Cardiac septum (tissue), 1 donor: ENCODE data around the gene HSD17B14. TPM values are rescaled to one million over a fixed set of nuclear protein-coding genes. Genes with fewer than 3 reads are reported as not detected.
"Not testable (repeated sequence)": the region's sequence is repeated elsewhere in the genome, so short reads cannot be mapped to it uniquely, and the experiment has no call there.

Experiments
- DNase-seq: peaks from one replicate; pipeline ENCODE4 v3.0.0-alpha.2; 2020; ENCODE audit warnings: low spot score
- intact Hi-C: fragments of 100-400 bp; cut with DNase I; formaldehyde crosslinking; loops from one replicate; pipeline ENCODE4 v1.14.0; 2022
- total RNA-seq: library from RNA; stranded (reverse); fragmentation: NEBNext Ultra II Directional; extraction: Animal tissue kit (Norgen Biotek cat#: 25700); gene quantifications from one replicate; pipeline ENCODE4 v1.2.1, GENCODE V29; 2021
- donor health status: DM: no; HTN: no; CAD: no.

HSD17B14 gene
- total RNA-seq, 1 donor from 2014 or later = 1.9 TPM

DNA sequence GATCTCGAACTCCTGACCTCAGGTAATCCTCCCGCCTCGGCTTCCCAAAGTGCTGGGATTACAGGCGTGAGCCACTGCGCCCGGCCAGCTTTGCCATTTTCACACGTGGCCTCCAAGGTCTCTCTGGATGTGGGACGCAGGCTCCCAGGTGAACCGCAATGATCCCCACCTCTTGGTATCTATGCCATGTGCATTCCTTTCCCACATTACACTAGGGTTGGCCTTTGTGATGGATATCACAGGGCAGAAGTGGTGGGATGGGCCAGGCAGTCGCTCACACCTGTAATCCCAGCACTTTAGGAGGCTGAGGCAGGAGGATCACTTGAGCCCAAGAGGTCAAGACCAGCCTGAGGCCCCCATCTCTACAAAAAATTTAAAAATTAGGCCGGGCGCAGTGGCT is 58.6 kb downstream of the HSD17B14 start:
- intact Hi-C loops = no loop called here
- DNase-seq = no peak

DNA sequence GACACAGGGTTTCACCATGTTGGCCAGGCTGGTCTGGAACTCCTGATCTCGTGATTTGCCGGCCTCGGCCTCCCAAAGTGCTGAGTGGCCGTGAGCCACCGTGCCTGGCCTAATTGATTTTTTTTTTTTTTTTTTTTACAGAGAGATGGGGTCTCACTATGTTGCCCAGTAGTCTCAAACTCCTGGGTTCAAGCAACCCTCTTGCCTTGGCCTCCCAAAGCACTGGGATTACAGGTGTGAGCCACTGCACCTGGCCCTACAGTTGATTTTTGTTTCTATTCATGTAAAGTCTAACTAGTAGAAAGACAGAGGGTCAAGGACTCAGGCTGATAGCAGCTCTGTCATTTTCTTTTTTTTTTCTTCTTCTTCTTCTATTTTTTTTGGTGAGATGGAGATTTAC is 59.2 kb downstream of the HSD17B14 start:
- no peak for DNase-seq
- intact Hi-C loops = no loop called here

DNA sequence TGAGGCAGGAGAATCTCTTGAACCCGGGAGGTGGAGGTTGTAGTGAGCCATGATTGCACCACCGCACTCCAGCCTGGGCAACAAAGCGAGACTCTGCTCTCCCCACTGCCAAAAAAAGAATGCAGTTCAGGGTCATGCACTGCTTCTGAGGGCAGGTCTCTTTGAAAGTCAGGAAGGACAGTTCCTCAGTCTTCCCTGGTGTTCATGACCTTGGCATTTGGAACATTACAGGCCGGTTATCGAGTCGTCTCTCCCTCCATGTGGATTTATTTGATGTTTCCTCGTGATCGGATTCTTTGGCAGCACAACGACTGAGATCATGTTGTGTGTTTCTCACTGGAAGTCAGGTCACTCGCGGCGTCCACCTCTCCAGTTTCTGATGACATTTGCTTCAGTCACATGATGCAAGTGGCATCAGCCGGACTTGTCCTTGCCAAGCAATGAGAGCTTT is 63.8 kb downstream of the HSD17B14 start:
- intact Hi-C loops = no loop called here
- no peak for DNase-seq

DNA sequence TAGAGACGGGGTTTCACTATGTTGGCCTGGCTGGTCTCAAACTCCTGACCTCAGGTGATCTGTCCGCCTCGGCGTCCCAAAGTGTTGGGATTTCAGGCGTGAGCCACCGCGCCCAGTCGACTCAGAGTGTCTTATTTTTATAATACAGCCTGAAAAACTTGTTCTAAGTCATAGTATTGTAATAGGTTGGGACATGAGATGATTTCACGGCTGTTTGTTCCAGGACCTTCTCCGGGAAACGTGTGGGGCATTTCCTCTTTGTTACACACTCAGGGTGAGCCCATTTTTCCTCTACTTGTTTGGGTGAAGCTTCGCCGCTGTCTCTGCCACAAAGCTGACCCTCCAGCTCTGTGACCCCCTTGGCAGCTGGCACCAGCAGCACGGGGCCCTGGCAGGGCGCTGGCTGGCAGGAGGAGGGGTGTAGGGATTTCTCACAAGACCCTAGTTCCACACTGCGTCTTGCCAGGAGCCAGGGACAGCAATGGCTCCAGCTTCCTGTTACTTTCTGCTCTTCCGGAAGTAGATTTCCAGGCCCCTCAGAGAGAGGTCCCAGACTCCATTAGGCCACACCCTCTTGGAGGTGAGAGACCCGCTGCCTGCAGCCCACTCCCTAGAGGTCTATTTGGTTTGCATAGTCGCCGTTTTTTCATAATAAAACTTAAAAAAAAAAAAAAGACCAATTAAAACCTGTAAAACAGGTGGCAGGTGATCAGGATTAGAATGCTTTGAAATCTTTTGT is 65.4 kb downstream of the HSD17B14 start:
- DNase-seq = no peak
- intact Hi-C loops = no loop called here

DNA sequence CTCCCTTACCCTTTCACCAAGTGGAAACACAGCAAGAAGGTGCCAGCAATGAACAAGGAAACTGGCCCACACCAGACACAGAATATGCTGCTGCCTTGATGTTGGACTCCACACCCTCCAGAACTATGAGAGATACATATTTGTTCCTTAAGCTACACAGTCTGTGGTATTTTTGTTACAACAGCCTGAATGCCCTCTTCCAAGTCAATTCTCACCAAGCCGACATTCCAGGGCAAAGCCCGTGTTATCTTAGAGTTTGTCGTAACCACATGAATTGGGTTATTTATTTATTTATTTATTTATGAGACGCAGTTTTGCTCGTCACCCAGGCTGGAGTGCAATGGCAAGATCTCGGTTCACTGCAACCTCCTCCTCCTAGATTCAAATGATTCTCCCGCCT is 66.0 kb downstream of the HSD17B14 start:
- no peak for DNase-seq
- intact Hi-C loops = no loop called here

DNA sequence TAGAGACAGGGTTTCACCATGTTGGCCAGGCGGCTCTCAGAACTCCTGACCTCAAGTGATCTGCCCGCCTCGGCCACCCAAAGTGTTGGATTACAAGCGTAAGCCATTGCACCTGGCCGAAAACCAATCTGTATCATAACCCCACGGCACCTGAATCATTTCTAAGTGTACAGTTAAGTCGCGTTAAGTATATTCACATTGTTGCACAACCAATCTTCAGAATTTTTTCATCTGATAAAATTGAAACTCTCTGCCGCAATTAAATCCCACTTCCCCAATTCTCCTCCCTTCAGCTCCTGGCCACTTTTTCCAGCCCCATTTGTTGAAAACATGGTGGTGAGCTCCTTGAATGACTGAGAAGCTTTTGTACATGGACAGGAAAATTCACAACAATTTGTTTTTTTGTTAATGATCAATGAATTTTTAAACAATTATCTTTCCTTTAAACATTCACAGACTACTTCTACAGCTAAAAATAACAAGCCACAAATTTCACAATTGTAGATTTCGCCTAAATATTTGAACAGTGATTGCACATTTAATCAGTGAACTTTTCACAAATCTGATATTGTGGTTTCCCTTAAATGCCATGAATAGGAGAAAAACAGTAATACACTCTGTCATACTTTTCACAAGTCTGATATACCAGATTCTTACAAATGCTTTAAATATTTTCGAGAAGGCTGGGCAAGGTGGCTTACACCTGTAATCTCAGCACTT is 67.1 kb downstream of the HSD17B14 start:
- intact Hi-C loops = no loop called here
- DNase-seq = no peak

DNA sequence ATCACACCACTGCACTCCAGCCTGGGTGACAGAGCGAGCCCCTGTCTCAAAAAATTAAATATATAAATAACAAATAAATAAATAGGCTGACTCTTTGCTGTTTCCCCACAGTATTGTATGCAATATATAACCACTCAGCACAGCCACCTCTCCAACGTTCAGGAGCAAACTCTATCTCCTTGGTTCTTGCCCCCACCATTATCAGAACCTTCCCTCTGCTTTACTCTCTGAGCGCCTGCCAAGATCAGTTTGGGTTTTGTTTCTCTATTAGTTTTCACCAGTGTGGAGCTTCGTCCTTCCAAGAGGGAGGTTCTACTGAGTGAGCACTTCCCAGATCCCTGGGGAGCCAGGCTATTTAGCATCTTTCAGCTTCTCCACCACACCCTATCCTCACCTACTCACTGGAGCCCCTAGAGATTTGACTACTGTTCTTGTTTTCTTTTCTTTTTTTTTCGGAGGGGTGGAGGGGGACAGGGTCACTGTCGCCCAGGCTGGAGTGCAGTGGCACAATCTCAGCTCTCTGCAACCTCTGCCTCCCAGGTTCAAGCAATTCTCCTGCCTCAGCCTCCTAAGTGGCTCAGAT is 68.0 kb downstream of the HSD17B14 start:
- DNase-seq, intact Hi-C loops: not testable (repeated sequence)

DNA sequence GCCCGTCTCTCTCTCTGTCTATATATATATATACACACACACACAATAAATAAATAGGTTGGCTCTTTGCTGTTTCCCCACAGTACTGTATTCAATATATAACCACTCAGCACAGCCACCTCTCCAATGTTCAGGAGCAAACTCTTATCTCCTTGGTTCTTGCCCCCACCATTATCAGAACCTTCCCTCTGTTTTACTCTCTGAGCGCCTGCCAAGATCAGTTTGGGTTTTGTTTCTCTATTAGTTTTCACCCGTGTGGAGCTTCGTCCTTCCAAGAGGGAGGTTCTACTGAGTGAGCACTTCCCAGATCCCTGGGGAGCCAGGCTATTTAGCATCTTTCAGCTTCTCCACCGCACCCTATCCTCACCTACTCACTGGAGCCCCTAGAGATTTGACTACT is 70.5 kb downstream of the HSD17B14 start:
- DNase-seq, intact Hi-C loops: not testable (repeated sequence)

Other genes starting within 250 kb of the HSD17B14 start
- not detected for gene SPACA4, start 229.7 kb downstream of the HSD17B14 start, total RNA-seq
- gene FAM83E, start 221.4 kb downstream of the HSD17B14 start, total RNA-seq = not detected
- gene RPL18, start 217.3 kb downstream of the HSD17B14 start, total RNA-seq = 437 TPM
- gene SPHK2, start 217.0 kb downstream of the HSD17B14 start, total RNA-seq = 8.5 TPM
- 4.4 TPM for gene DBP, start 199.1 kb downstream of the HSD17B14 start, total RNA-seq
- 6.5 TPM for gene CA11, start 190.3 kb downstream of the HSD17B14 start, total RNA-seq
- gene NTN5, start 163.5 kb downstream of the HSD17B14 start, total RNA-seq = not detected
- gene FUT2, start 140.5 kb downstream of the HSD17B14 start, total RNA-seq = not detected
- 3.2 TPM for gene MAMSTR, start 116.8 kb downstream of the HSD17B14 start, total RNA-seq
- 13.6 TPM for gene RASIP1, start 95.9 kb downstream of the HSD17B14 start, total RNA-seq
- 0.83 TPM for gene IZUMO1, start 89.6 kb downstream of the HSD17B14 start, total RNA-seq
- 1.6 TPM for gene FUT1, start 83.8 kb downstream of the HSD17B14 start, total RNA-seq
- gene FGF21, start 81.0 kb downstream of the HSD17B14 start, total RNA-seq = not detected
- gene BCAT2, start 25.5 kb downstream of the HSD17B14 start, total RNA-seq = 48.9 TPM
- 106 TPM for gene PLEKHA4, start 32.1 kb upstream of the HSD17B14 start, total RNA-seq
- gene PPP1R15A, start 35.9 kb upstream of the HSD17B14 start, total RNA-seq = 87.0 TPM
- 0.67 TPM for gene TULP2, start 62.3 kb upstream of the HSD17B14 start, total RNA-seq
- 276 TPM for gene NUCB1, start 63.8 kb upstream of the HSD17B14 start, total RNA-seq
- not detected for gene DHDH, start 97.2 kb upstream of the HSD17B14 start, total RNA-seq
- gene BAX, start 118.4 kb upstream of the HSD17B14 start, total RNA-seq = 25.6 TPM
- gene FTL, start 128.8 kb upstream of the HSD17B14 start, total RNA-seq = 827 TPM
- 175 TPM for gene GYS1, start 156.8 kb upstream of the HSD17B14 start, total RNA-seq
- 39.2 TPM for gene RUVBL2, start 157.4 kb upstream of the HSD17B14 start, total RNA-seq
- not detected for gene LHB, start 180.6 kb upstream of the HSD17B14 start, total RNA-seq
- gene CGB3, start 187.8 kb upstream of the HSD17B14 start, total RNA-seq = not detected
- gene CGB2, start 195.4 kb upstream of the HSD17B14 start, total RNA-seq = not detected
- not detected for gene CGB1, start 200.4 kb upstream of the HSD17B14 start, total RNA-seq
- gene CGB5, start 207.4 kb upstream of the HSD17B14 start, total RNA-seq = not detected
- gene CGB8, start 212.6 kb upstream of the HSD17B14 start, total RNA-seq = not detected
- gene CGB7, start 221.3 kb upstream of the HSD17B14 start, total RNA-seq = not detected
- not detected for gene NTF4, start 228.3 kb upstream of the HSD17B14 start, total RNA-seq
- gene KCNA7, start 236.2 kb upstream of the HSD17B14 start, total RNA-seq = 0.27 TPM
- gene SNRNP70, start 249.0 kb upstream of the HSD17B14 start, total RNA-seq = 137 TPM